Fibroblast of mammary gland (primary cell): ENCODE data around the gene STX19.

Source experiments
- DNase-seq: peaks from one replicate; pipeline ENCODE4 v3.0.0-alpha.2; 2010; ENCODE audit warnings: low read depth
- H3K4me3 ChIP-seq: 2 replicates; pipeline ENCODE4 v1.5.1; 2011; ENCODE audit warnings: low read depth, mild to moderate bottlenecking, low read length, moderate library complexity; ENCODE audit not compliant: control insufficient read depth
- TF ChIP-seq, protein P1 (sequence below): conservative IDR thresholded peaks from 2 replicates; pipeline ENCODE4 v1.5.1; 2011; ENCODE audit warnings: low read depth, low read length, inconsistent platforms; ENCODE audit not compliant: control insufficient read depth, insufficient read depth

STX19 gene, protein sequence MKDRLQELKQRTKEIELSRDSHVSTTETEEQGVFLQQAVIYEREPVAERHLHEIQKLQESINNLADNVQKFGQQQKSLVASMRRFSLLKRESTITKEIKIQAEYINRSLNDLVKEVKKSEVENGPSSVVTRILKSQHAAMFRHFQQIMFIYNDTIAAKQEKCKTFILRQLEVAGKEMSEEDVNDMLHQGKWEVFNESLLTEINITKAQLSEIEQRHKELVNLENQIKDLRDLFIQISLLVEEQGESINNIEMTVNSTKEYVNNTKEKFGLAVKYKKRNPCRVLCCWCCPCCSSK

DNA sequence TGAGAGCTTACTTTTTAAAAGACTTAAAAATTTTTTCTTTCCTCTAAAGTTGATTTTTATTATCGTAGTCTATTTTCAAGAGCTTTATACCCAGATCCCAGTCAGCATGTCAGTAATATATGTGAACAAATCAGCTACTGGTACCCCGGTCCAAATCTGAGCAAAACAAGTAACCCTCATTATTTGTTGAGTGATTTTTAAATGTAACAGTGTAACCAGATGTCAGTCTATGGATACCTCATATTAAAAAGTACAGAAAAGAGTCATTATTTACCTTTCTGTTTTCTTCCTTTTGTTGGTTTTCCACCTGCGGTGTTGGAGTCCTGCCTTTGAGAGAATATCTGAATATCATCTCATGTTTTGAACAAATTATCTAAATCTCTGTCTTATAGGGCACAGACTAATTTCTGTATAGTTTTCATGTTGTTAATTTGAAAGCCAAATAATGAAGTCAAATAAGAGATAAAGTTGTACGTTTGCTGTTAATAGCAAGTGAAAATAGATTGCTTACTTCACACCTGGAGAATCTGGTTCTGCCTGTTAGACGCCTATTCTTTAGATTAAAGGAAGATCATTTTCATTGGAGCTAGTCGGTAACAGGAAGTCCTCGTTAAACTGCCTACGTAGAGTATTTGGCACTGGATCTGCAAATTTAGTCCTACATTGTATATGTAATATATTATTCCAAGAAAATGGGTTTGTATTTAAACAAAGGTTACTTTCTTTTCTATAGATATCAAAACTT lies at the start of gene STX19:
TSS of gene STX19 (minus strand) at position 505 of the 745 bp plus-strand sequence. CDS start 13,328 bp downstream, outside the sequence.
- TF ChIP-seq, protein P1, sequence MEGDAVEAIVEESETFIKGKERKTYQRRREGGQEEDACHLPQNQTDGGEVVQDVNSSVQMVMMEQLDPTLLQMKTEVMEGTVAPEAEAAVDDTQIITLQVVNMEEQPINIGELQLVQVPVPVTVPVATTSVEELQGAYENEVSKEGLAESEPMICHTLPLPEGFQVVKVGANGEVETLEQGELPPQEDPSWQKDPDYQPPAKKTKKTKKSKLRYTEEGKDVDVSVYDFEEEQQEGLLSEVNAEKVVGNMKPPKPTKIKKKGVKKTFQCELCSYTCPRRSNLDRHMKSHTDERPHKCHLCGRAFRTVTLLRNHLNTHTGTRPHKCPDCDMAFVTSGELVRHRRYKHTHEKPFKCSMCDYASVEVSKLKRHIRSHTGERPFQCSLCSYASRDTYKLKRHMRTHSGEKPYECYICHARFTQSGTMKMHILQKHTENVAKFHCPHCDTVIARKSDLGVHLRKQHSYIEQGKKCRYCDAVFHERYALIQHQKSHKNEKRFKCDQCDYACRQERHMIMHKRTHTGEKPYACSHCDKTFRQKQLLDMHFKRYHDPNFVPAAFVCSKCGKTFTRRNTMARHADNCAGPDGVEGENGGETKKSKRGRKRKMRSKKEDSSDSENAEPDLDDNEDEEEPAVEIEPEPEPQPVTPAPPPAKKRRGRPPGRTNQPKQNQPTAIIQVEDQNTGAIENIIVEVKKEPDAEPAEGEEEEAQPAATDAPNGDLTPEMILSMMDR: no peak
- H3K4me3 ChIP-seq: no peak within 1 kb of the TSS
- no peak for DNase-seq

DNA sequence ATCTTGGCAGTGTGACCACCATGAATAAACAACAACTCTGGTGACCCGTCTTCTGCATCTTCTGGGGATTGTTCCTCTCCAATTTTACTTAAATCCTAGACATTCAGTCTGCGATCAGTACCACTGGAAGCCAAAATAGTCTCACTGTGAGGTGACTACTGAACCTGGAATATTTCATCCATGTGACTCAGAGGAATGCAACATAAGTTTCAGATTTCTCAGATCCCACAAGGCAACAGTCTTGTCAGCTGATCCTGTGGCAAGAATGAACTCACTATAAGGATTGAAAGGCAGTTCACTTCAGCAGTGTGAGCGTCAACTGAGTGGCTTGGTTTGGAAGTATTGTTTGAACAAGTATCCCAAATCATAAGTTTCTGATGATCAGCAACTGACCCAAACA lies 47.7 kb upstream of the STX19 start:
- DNase-seq: peak; percentile 48
- TF ChIP-seq, protein P1: no peak
- H3K4me3 ChIP-seq: no peak overlapping the region

DNA sequence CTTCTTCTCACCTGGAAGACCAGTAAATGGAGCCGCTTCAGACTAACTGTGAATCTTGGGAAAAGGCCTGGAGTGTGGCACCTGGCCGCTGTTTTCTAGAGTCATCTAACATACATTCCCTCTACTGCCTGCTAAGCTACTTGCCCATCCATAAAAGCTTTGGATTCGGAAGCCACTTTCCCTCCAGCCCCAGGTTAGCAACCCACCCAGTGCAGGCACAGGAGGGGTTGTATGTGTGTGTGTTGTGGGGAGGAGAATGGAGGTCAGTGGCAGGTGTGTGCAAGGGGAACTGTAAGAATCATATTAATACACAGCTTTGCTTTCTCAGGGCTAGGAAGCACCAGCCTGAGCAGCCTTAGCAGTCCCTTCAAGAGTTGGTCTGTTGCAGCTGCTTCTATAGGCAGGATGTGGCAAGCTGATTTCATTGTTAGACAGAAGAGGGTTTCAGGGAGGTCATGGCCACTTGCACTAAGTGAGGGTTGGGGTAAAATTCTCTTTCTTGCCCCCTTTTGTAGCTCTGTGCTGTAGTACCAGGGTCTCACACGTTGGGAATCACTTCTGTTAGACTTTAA lies 43.4 kb upstream of the STX19 start:
- no peak for DNase-seq
- H3K4me3 ChIP-seq: no peak overlapping the region
- TF ChIP-seq, protein P1: no peak

DNA sequence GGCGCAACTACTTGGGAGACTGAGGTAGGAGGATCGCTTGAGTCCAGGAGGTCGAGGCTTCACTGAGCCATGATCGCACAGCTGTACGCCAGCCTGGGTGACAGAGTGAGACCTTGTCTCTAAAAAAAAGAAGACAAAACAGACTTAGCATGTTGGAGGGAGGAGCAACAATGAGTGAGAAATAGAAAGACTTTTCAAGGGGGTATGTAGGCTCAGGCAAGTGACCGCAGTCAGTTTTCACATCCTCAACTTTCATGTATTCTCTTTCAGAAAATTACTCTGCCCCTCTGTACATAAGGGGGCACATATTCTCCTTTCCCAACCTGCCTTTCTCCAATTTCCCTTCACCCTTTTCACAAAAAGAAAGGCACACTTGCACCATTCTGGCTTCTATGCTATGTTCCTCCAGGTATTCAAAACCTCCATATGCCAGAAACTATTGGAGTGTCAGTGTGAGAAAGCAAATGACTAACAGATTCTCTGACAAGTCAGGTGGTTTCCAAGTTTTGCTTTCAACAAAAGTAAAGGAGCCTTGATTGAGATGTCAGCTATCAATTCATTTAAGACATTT lies 42.0 kb upstream of the STX19 start:
- TF ChIP-seq, protein P1: no peak
- no peak overlapping the region for H3K4me3 ChIP-seq
- DNase-seq: no peak

DNA sequence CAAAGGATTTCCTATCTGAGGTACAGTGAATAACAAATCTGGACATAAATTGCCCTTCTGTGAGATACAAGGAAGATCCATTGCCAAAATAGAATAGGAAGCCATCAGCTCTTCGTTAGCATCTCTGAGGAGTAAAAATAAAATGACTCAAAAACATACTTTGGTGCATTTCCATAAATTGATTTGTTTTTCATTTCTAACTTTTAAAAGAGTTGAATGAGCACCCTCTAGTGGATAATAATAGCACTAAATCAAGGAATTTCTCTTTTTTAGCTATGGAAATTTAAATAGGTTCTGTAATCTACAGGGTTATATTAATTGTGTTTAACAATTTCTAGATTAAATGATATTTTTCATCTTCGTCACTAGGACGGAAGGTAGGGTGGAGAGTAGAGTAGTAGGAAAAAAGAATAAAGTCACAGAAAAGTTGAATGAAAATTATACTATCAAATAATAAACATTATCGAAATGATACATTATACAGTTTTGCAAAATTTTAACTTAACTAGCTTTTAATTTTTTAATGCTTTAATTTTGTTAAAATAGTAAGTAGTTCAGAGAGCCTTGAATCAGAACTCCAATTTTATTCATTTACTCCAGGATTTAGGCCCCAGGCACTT lies 40.9 kb upstream of the STX19 start:
- DNase-seq: peak; percentile 49
- no peak overlapping the region for H3K4me3 ChIP-seq
- TF ChIP-seq, protein P1: peak; percentile 56
